SK-N-SH (cell line): ENCODE results near the gene DPEP3.

Experiments
- FOSL2 ChIP-seq: IDR thresholded peaks from 2 replicates; pipeline ENCODE4 v1.4.0; 2012; ENCODE audit warnings: low read depth, mild to moderate bottlenecking, moderate library complexity, borderline replicate concordance
- GATA2 ChIP-seq: sonication (generic); formaldehyde crosslinking; IDR thresholded peaks from 2 replicates; pipeline ENCODE4 v1.5.0; 2020; ENCODE audit warnings: mild to moderate bottlenecking, missing genetic modification reagents
- TAF1 ChIP-seq: IDR thresholded peaks from 2 replicates; pipeline ENCODE4 v1.6.1; 2012; ENCODE audit warnings: low read depth, mild to moderate bottlenecking, low read length, moderate library complexity, borderline replicate concordance
- TEAD4 ChIP-seq: IDR thresholded peaks from 2 replicates; pipeline ENCODE4 v1.4.0; 2012; ENCODE audit warnings: mild to moderate bottlenecking, borderline replicate concordance; ENCODE audit not compliant: insufficient read depth
- TF ChIP-seq, protein P1 (sequence below): fragments of 150-350 bp; IDR thresholded peaks from 2 replicates; pipeline ENCODE4 v1.6.1; 2017; ENCODE audit warnings: antibody characterized with exemption, low read length, low read depth, borderline replicate concordance
- TF ChIP-seq, protein P2 (sequence below): IDR thresholded peaks from 2 replicates; pipeline ENCODE4 v1.6.1; 2012; ENCODE audit warnings: mild to moderate bottlenecking, low read depth, low read length, moderate library complexity
- TF ChIP-seq, protein P3 (sequence below): IDR thresholded peaks from 2 replicates; pipeline ENCODE4 v1.4.0; 2012; ENCODE audit warnings: low read depth
- TF ChIP-seq, protein P4 (sequence below): fragments of 200-600 bp; sonication (generic); IDR thresholded peaks from 2 replicates; pipeline ENCODE4 v1.6.1; 2017; ENCODE audit warnings: antibody characterized with exemption, mild to moderate bottlenecking, moderate library complexity
- TF ChIP-seq, protein P5 (sequence below): fragments of 150-350 bp; IDR thresholded peaks from 2 replicates; pipeline ENCODE4 v1.6.1; 2016; ENCODE audit warnings: mild to moderate bottlenecking, low read depth, low read length

DNA sequence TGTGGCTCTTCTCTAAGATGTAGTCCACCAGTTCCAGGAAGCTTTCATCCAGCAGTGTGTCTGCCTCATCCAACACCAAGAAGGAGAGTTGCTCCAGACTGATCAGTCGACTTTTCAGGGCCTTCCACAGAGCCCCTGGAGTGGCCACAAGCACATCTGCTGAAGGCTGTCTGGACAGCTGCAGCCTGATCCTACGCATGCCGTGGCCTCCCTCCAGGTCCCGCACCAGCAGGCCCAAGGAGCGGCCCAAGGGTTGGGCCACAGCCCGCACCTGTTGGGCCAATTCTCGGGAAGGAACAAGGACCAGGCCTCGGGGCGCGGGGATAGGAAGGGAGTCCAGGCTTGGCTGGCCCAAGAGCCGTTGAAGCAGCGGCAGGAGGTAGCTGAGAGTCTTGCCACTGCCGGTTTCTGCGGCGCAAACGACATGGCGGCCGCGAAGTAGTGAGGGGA is 42.0 kb upstream of the DPEP3 start:
- TF ChIP-seq, protein P1, sequence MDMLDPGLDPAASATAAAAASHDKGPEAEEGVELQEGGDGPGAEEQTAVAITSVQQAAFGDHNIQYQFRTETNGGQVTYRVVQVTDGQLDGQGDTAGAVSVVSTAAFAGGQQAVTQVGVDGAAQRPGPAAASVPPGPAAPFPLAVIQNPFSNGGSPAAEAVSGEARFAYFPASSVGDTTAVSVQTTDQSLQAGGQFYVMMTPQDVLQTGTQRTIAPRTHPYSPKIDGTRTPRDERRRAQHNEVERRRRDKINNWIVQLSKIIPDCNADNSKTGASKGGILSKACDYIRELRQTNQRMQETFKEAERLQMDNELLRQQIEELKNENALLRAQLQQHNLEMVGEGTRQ, result no peak
- TF ChIP-seq GATA2 (CRISPR knock-in tag), result no peak
- TF ChIP-seq, protein P2, sequence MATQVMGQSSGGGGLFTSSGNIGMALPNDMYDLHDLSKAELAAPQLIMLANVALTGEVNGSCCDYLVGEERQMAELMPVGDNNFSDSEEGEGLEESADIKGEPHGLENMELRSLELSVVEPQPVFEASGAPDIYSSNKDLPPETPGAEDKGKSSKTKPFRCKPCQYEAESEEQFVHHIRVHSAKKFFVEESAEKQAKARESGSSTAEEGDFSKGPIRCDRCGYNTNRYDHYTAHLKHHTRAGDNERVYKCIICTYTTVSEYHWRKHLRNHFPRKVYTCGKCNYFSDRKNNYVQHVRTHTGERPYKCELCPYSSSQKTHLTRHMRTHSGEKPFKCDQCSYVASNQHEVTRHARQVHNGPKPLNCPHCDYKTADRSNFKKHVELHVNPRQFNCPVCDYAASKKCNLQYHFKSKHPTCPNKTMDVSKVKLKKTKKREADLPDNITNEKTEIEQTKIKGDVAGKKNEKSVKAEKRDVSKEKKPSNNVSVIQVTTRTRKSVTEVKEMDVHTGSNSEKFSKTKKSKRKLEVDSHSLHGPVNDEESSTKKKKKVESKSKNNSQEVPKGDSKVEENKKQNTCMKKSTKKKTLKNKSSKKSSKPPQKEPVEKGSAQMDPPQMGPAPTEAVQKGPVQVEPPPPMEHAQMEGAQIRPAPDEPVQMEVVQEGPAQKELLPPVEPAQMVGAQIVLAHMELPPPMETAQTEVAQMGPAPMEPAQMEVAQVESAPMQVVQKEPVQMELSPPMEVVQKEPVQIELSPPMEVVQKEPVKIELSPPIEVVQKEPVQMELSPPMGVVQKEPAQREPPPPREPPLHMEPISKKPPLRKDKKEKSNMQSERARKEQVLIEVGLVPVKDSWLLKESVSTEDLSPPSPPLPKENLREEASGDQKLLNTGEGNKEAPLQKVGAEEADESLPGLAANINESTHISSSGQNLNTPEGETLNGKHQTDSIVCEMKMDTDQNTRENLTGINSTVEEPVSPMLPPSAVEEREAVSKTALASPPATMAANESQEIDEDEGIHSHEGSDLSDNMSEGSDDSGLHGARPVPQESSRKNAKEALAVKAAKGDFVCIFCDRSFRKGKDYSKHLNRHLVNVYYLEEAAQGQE, result no peak
- TF ChIP-seq, protein P3, sequence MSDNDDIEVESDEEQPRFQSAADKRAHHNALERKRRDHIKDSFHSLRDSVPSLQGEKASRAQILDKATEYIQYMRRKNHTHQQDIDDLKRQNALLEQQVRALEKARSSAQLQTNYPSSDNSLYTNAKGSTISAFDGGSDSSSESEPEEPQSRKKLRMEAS, result no peak
- TF ChIP-seq, protein P4, sequence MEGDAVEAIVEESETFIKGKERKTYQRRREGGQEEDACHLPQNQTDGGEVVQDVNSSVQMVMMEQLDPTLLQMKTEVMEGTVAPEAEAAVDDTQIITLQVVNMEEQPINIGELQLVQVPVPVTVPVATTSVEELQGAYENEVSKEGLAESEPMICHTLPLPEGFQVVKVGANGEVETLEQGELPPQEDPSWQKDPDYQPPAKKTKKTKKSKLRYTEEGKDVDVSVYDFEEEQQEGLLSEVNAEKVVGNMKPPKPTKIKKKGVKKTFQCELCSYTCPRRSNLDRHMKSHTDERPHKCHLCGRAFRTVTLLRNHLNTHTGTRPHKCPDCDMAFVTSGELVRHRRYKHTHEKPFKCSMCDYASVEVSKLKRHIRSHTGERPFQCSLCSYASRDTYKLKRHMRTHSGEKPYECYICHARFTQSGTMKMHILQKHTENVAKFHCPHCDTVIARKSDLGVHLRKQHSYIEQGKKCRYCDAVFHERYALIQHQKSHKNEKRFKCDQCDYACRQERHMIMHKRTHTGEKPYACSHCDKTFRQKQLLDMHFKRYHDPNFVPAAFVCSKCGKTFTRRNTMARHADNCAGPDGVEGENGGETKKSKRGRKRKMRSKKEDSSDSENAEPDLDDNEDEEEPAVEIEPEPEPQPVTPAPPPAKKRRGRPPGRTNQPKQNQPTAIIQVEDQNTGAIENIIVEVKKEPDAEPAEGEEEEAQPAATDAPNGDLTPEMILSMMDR, result no peak
- no peak for TF ChIP-seq TAF1
- TF ChIP-seq, protein P5, sequence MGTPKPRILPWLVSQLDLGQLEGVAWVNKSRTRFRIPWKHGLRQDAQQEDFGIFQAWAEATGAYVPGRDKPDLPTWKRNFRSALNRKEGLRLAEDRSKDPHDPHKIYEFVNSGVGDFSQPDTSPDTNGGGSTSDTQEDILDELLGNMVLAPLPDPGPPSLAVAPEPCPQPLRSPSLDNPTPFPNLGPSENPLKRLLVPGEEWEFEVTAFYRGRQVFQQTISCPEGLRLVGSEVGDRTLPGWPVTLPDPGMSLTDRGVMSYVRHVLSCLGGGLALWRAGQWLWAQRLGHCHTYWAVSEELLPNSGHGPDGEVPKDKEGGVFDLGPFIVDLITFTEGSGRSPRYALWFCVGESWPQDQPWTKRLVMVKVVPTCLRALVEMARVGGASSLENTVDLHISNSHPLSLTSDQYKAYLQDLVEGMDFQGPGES, result no peak
- no peak for TF ChIP-seq FOSL2
- TF ChIP-seq TEAD4, result no peak
